ENCODE data around the gene MOV10L1.

DNA sequence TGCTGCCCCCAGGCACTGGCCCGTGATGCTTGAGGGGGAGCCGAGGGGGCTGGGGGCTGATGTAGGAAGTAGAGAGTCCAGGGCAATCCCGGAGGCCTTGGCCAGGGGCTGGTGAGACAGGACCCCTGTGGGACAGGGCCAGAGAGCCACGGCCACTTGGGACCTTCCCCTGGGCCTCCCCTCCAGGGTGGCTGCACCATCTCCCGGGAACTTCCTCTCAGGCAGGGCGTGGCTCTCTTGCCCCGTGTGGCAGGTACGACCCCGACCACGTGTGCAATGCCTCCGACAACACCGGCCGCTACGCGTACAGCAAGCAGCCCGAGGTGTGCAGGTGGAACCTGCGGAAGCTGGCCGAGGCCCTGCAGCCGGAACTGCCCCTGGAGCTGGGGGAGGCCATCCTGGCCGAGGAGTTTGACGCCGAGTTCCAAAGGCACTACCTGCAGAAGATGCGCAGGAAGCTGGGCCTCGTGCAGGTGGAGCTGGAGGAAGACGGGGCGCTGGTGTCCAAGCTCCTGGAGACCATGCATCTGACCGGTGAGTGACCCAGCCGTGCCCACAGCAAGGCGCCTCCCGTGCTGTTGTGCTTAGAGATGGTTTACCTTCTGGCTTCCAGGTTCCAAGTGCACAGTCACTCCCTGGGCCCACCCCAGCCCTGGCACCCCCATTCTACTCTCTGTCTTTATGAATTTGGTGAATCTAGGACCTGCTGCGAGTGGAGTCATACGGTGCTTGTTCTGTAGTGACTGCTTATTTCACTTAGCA is 120.8 kb downstream of the MOV10L1 start:
- TF ChIP-seq, protein P1, sequence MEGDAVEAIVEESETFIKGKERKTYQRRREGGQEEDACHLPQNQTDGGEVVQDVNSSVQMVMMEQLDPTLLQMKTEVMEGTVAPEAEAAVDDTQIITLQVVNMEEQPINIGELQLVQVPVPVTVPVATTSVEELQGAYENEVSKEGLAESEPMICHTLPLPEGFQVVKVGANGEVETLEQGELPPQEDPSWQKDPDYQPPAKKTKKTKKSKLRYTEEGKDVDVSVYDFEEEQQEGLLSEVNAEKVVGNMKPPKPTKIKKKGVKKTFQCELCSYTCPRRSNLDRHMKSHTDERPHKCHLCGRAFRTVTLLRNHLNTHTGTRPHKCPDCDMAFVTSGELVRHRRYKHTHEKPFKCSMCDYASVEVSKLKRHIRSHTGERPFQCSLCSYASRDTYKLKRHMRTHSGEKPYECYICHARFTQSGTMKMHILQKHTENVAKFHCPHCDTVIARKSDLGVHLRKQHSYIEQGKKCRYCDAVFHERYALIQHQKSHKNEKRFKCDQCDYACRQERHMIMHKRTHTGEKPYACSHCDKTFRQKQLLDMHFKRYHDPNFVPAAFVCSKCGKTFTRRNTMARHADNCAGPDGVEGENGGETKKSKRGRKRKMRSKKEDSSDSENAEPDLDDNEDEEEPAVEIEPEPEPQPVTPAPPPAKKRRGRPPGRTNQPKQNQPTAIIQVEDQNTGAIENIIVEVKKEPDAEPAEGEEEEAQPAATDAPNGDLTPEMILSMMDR (conservative IDR thresholded peaks at IDR 0.05 in 1 of 2, IDR thresholded peaks at IDR 0.05 in 1 of 2; ENCODE audit: low read depth in 1 of 2, low read length in 2 of 2) = no peak
- TF ChIP-seq EZH2 (IDR thresholded peaks at IDR 0.05; ENCODE audit: low read length, missing control alignments) = no peak

Data from fibroblast of lung (primary cell).